CD4-positive, alpha-beta T cell treated with Interleukin-1 beta for 1 hour (primary cell): ENCODE results near the gene DMXL2.
"Not testable (repeated sequence)": the region's sequence is repeated elsewhere in the genome, so short reads cannot be mapped to it uniquely, and the experiment has no call there.

ENCODE experiments used
- DNase-seq, 2 donors: peaks; one replicate each; pipeline ENCODE4 v3.0.0-alpha.2; 2020 to 2022

DMXL2 gene

DNA sequence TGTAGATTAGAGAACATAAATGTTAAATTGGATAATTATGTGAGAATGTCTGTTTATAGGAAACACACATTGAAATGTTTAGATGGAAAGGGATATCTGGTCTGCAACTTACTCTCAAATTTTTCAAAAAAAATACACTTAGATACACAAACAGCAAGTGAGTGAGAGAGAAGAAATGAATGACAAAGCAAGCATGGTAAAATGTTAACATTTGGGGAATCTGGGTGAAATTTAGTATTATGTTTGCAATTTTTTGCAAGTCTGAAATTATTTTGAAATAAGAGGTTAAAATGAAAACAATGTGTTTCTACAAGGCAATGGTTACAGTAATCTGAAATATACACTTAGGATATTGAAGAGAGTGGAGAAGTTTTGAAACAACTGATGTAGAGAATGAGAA lies 146.8 kb downstream of the DMXL2 start:
- DNase-seq: no peak

DNA sequence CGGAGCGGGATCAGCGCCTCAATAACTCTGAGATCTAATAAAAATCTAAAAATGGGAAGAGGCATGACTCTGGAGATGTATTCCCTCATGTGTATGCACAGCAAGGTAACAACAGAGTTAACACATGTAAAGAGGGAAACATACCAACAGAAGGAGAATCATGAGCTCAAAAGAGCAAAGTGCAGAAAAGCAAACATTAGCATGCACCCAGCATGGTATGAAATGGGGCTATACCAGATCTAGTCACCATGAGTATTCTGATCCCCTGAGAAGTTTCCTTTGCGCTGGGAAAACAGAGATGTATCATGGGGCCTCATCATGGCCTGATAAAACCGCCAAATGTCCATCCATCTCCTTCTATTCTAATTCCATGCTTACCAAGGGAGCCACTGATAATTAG lies 152.1 kb downstream of the DMXL2 start:
- DNase-seq: no peak

DNA sequence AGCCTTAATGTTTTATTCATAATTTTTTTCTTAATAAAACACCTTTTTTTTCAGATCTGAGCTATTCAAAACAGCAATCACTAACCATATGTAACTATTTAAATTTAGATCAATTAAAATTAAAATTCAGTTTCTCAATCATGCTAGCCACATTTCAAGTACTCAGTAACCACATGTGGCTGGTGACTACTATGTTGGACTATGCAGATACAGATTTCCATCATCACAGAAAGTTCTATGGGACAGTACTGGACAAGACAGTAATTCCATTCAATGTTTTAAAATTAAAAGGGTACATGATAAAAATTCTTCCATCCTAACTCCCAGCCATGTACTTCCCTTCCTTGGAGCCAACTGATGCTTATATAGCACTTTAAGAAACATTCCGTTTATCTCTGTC lies 161.8 kb downstream of the DMXL2 start:
- DNase-seq: no peak

DNA sequence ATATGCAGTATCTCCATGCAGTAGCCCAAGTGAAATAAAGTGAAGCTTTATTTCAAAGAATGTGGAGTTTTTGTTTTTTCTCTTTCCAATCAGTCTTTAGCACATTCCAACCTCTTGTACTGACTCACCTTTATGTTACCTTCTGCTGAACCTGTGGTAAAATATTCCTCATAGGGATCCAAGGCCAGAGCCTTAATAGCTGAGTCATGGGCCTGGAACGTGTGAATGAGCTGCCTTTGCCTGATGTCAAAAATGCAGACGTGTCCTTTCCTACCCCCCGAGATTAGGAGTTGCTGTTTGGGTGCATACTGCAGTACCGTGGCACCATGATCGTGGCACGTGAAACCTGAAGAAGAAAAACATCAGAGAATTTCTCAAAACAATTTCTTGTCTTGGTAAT lies 172.6 kb downstream of the DMXL2 start:
- DNase-seq: no peak

DNA sequence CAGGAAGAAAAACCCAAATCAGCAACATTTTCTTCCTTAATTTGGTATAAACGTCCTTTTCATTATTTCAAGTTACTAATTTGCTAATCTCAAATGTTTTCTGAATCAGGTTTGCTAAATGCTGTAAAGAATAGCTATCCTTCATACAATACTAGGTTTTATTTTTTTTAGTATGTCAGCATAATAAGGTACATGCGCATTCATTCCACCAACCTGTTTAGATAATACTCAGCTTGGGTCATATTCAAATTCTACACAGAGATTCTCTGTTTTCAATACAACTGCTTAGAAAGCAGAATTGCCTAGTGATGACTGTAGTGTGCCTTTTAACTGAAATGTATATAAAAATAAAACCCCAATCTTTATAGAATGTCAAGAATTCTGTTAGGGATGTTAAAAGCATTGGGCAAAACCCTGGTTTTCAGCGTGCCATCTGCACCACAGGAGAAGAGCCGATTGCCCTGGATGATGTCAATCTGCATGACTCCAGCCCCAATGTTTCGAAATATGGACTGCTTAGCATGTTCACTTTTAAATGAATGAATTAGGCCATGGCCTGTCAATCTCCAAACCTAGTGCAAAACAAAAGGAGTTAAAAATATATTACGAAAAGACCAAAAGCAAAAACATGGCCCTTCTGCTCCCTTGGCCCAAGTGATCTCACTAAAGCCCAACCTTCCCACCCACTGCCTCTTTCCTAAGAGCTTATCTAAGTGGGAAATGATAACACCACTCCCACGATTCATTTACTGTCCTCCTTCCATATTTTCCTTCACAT lies 173.8 kb downstream of the DMXL2 start:
- no peak for DNase-seq

DNA sequence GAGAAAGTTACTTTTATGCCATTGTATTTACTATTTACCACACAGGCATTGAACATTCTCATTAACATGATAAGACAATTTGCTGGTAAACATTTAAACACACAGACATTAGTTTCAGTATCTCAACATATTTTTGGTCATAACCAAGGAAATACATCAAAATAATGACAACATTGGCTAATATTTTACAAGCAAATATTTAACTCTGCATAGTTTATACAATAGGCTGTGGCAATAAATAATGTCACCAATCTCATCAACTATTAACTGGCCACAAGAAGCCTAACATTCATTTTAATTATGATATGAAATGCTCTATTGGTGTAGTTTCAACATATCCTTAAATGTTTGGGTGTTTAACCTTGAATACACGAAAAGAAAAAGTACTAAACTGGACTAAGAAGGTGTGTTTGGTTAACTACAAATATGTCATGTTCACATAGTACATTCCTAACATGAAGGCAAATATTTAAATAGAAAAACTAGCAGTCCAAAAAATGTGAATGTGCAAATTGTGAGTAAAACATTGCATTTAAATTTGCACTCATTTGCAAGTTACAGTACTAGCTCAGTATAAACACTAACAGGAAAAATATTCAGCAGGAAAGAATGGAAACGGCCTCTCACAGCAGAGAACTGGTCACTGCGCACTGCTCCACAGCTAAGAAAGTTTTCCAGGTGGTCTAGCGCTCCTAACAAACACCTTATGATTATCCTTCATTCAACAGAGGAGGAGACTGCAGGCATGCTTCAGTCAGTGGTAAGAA lies 174.5 kb downstream of the DMXL2 start:
- DNase-seq: no peak

DNA sequence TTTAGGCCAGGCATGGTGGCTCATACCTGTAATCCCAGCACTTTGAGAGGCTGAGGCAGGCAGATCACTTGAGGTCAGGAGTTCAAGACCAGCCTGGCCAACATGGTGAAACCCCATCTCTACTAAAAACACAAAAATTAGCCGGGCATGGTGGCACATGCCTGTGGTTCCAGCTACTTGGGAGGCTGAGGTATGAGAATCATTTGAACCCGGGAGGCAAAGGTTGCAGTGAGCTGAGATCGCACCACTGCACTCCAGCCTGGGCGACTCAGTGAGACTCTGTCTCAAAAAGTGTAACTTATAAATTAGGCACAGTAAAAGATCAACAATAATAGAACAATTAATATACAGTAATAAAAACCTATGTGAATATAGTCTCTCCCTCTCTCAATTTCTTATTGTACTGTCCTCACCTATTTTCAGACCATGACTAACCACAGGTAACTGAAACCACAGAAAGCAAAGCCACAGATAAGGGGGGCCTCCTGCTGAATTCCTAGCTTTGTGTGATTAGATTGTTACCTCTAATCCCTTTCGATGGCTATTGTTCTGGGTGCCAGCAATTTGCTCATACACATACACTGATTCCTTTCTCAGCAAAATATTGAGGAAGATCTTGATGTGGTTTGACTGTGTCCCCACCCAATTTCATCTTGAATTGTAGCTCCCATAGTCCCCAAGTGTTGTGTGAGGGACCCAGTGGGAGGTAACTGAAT lies 176.4 kb downstream of the DMXL2 start:
- DNase-seq: not testable (repeated sequence)

DNA sequence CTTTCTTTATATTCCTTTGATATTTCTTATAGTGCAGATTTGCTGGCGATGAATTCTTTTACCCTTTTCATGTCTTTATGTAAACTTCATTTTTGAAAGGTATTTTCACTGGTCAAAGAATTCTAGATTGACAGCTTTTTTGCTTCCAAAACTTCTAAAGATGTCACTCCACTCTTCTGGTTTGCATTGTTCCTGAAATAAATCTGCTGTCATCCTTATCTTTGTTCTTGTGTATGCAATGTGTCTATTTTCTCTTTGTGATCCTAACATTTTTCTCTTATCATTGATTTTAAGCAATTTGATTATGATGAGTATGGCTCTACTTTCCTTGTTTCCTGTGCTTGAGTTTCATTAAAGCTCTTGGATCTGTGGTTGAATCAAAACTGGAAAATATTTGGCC lies 177.8 kb downstream of the DMXL2 start:
- DNase-seq: no peak

DNA sequence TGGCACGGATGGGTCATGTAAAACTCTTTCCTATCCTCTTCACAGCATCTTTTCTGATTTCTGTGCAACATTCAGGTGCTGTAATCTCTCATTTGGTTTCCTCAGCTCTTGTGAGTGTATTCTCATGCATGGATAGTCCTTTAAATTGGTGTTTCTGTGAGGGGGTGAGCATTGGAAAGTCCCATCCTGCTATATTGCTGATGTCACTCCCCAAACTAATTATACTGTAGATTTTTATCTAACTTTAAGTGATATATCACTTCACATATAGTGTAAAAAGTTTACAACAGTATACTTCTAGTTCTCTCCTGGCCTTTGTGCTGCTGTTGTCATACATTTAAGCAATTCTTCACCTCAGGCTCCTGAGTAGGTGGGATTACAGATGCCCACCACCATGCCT lies 178.5 kb downstream of the DMXL2 start:
- DNase-seq: no peak

DNA sequence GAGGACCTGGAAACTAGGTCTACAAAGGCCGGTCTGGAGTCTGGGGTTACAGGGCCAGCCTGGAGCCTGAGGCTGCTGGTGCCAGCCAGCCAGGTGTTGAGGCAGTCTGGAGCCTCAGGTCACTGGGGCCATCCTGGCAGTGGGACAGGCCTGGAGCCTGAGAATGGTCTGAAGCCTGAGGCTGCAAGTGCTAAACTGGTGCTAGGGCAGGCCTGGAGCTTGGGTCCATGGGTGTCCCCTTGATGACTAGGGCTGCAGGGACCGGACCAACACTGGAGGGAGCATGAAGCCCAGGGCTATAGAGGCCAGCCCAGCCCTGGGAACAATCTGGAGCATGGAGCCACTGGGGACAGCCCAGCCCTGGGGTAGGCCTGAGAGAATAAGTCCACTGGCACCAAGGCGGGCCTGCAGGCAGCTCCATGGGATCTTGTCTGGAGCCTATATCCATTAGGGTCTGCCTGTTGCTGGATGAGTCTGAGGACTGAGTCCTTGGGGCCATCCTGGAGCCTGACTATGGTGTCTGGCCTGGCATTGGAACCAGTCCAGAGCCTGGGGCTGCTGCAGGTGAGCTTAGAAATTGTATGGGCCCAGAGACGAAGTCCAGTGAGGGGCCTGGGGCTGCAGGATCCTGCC lies 179.2 kb downstream of the DMXL2 start:
- DNase-seq: no peak

DNA sequence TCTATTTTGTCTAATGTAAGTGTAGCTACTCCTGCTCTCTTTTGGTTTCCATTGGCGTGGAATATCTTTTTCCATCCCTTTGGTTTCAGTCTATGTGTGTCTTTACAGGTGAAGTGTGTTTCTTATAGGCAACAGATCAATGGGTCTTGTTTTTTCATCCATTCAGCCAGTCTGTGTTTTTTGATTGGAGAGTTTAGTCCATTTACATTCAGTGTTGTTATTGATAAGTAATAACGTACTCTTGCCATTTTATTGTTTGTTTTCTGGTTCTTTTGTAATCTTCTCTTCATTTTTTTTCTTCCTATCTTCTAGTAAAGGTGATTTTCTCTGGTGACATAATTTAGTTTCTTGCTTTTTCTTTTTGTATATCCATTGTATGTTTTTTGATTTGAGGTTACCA lies 184.0 kb downstream of the DMXL2 start:
- DNase-seq: no peak

DNA sequence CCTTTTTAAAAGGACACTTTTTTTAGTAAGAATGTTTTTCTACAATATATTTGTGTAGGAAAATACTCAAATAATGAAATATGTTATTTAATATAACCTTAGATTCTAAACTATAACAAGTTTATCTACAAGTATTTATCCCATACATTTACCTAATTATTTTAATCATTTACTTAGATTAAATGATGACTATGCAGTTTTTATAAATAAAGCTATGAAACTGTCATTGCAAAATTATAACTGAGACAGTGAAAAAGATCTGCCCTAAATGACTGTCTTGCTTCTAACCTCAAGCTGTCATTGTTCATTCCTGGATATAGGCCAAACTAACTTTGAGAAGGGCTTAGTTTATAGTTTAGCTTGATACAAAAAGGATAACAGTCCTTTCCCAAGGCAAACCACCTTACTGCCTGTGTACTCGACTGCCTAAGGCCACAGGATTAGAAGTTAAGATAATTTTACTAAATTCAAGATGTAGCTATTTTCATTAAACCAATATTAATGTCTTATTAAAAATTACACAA lies 197.0 kb downstream of the DMXL2 start:
- DNase-seq: no peak

DNA sequence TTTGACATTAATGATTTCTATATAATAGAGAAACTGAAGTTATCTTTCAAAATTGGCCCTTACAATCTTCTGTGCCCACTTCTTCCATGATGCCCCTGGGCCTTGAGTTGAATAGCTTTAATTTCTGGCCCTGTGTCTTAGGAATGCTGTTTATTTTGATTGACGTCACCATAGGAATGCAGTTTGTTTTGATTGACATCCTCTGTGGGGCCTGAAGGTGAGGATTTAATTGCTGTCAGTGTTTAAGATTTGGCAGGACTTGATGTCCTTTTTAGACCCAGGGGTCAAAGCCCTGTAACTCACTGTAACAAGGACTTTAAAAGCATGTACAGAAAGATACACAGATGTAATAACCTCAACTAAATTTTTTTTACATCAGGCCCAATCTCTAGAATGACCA lies 197.8 kb downstream of the DMXL2 start:
- no peak for DNase-seq

DNA sequence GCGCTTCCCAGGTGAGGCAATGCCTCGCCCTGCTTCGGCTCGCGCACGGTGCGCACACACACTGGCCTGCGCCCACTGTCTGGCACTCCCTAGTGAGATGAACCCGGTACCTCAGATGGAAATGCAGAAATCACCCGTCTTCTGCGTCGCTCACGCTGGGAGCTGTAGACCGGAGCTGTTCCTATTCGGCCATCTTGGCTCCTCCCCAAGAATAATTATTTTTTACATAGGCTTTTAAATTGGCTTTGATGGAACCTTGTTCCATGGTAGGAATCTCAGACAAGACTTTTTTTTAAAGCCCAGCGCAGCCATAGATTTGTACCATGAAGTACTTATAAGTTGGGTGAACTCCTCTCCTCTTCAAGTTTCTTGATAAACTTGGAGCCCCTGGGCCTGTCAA lies 199.5 kb downstream of the DMXL2 start:
- DNase-seq: not testable (repeated sequence)

DNA sequence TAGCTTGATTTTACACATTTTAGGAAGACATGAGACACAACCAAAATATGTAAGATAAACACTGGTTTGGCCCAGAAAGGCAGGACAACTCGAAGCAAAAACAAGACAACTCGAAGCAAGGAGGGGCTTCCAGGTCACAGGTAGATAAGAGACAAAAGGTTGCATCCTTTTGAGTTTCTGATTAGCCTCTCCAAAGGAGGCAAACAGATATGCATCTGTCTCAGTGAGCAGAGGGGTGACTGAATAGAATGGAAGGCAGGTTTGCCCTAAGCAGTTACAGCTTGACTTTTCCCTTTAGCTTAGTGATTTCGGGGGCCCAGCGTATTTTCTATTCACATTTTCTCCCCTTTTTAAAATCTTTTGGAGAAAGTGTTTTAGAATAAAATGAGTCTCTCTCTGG lies 206.4 kb downstream of the DMXL2 start:
- DNase-seq: no peak

DNA sequence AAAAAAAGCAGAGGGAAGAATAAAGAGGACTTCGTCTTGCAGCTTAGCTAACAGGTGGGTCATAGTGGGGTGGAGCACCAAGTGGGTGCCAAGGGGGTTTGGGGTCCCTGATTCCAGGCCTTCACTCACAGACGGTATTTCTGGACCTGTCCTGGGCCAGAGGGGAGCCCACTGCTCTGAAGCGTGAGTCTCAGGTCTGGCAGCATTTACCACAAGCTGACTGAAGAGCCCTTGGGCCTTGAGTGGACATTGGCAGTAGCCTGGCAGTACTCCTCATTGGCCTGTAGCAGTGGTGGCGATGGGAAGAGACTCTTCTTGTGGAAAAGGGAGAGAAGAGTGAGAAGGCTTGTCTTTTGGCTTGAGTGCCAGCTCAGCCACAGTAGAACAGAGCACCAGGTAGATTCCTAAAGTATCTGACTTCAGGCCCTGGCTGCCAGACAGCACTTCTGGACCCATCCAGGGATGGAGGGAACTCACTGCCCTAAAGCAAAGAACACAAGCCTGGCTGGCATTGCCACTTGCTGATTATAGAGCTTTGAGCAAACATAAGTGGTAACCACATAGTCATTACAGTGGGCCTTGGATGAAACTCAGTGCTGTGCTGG lies 208.2 kb downstream of the DMXL2 start:
- no peak for DNase-seq

DNA sequence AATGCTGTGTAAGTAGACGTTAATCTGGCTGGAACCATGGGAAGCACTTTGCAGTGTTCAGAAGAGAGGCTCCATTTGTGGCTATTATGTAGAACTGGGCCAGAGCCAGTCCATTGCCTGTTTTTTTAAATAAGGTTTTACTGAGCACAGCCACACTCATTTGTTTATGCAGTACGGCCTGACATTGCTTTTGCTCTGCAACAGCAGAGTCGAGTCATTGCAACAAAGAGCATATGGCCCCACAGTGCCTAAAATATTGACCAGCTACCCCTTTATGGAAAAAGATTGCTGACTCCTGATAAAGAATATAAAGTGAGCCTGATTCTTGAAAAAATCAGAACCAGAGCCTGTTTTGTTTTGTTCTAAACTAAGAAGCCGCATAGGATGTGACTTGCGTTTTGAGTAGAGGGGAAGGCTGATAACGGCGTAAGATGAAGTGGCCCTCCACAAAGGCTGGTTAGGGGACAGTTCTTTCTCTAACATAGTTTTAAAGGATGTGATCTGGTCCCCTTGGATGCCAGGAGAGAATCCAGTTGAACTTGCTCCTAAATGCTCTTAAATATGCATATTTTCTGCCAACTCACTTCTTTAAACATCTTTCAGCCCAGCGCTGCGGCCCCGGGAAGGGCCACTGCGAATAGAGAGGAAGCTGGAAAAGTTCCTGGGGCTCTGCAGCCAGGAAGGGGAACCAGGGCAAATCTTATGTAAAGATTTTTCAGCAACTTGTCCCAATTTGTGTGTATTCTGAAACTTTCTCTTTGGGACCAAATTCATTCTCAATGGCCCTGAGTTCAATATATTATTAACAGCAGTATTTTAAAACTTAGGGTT lies 216.7 kb downstream of the DMXL2 start:
- no peak for DNase-seq

DNA sequence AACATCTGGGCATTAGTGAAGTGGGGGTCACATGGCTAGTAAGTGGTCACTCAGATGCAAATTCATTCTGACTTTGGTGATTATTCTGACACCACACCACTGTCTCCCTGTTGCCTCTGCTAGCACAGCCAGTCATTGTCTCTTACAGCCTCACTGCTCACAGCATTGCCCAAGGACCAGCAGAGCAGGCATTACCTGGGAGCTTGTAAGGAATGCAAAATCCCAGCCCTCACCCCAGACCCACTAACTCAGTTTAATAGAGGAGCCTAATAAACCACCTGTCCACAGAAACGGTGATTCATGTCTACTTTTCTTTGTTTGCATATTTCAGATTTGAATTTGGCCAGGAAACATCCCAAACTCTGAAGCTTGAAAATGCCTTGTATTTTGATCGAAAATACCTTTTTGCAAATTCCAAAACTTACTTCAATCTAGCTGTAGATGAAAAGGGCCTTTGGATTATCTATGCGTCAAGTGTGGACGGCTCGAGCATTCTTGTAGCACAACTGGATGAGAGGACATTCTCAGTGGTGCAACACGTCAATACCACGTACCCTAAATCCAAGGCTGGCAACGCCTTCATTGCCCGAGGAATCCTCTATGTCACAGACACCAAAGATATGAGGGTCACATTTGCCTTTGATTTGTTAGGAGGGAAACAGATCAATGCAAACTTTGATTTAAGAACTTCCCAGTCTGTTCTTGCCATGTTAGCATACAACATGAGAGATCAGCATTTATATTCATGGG lies 218.4 kb downstream of the DMXL2 start:
- DNase-seq: no peak

DNA sequence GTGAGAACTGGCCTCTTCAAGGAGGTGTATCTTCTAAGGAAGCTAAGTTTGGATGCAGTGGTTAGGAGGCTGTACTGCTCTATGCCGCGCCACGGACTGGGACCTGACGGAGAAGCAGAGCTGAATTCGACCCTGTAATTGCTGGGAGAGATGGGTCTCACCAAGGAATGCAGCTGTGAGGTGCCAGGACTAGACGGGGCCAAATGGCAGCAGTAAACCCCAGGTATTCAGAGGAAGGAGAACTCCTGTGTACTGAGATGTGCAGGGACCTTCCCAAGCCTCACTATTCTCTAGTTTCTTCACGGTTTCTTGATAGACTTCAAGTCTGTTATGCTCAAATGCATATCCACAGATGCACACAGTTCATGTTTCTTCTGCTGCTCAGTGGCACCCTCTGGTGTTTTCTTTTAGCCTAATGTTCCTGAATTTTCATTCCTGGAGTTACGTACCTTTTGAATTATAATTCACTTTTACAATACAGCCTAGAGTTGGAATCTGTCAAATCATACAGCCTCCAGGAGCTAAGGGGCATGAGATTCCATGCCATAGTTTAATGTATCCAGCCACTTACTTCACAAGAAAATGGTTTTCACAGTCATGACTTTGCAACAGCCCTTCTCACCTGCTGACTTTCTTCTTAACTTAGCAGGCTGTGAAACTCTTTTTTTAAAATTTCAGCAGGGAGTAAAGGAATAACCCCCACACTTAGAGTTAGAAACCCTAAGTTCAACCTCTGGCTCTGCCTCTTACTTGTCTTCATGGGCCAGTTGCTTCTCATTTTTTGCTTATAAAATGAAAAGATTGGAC lies 219.3 kb downstream of the DMXL2 start:
- DNase-seq: no peak
